Measurements from ENCODE around the gene PSMB5. TPM values are rescaled to one million over a fixed set of nuclear protein-coding genes. Genes with fewer than 3 reads are reported as not detected.
A peak's percentile ranks its signal among the peaks of the same experiment; 100 is the strongest.

PSMB5 gene
- total and polyA plus RNA-seq, 2 of the 13 experiments (the other 11 are each of a cell fraction or from before 2014, with no cell fraction given) = 705 to 871 TPM

DNA sequence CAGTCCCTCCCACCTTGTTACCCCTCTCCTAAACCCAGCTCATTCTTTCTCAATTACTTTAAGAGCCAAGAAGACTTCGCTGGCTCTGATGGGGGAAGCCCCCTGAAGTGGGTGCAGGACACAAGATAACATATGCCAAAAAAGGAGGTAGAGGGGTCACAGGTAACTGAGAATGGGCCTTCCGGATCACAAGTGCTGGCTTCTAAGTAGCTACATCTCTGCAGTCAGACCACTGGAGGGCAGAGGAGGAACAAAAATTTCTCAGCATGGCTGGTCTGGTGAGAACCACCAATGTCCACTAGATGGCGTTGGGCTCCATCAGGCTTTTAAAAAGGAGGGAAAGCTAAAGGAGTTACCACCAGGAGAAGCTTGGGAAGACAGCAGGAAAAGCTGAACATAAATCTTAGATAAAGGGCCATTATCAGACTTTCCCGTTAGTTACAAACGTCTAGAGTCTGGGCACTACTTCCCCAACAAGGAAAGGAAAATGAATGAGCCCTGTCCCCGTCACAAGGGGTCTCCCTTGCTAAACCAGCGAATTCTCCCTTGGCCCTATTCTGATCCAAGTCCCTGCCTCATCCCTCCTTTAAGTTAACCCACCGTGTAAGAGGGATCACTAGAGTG is 34.2 kb upstream of the PSMB5 start (continued):
- TF ChIP-seq, protein P1, sequence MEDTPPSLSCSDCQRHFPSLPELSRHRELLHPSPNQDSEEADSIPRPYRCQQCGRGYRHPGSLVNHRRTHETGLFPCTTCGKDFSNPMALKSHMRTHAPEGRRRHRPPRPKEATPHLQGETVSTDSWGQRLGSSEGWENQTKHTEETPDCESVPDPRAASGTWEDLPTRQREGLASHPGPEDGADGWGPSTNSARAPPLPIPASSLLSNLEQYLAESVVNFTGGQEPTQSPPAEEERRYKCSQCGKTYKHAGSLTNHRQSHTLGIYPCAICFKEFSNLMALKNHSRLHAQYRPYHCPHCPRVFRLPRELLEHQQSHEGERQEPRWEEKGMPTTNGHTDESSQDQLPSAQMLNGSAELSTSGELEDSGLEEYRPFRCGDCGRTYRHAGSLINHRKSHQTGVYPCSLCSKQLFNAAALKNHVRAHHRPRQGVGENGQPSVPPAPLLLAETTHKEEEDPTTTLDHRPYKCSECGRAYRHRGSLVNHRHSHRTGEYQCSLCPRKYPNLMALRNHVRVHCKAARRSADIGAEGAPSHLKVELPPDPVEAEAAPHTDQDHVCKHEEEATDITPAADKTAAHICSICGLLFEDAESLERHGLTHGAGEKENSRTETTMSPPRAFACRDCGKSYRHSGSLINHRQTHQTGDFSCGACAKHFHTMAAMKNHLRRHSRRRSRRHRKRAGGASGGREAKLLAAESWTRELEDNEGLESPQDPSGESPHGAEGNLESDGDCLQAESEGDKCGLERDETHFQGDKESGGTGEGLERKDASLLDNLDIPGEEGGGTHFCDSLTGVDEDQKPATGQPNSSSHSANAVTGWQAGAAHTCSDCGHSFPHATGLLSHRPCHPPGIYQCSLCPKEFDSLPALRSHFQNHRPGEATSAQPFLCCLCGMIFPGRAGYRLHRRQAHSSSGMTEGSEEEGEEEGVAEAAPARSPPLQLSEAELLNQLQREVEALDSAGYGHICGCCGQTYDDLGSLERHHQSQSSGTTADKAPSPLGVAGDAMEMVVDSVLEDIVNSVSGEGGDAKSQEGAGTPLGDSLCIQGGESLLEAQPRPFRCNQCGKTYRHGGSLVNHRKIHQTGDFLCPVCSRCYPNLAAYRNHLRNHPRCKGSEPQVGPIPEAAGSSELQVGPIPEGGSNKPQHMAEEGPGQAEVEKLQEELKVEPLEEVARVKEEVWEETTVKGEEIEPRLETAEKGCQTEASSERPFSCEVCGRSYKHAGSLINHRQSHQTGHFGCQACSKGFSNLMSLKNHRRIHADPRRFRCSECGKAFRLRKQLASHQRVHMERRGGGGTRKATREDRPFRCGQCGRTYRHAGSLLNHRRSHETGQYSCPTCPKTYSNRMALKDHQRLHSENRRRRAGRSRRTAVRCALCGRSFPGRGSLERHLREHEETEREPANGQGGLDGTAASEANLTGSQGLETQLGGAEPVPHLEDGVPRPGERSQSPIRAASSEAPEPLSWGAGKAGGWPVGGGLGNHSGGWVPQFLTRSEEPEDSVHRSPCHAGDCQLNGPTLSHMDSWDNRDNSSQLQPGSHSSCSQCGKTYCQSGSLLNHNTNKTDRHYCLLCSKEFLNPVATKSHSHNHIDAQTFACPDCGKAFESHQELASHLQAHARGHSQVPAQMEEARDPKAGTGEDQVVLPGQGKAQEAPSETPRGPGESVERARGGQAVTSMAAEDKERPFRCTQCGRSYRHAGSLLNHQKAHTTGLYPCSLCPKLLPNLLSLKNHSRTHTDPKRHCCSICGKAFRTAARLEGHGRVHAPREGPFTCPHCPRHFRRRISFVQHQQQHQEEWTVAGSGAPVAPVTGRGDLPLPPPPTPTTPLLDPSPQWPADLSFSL (CRISPR knock-in tag; IDR thresholded peaks at IDR 0.05) = no peak
- TF ChIP-seq MBNL3 (CRISPR knock-in tag; conservative IDR thresholded peaks at IDR 0.05) (no peak), ZNF317 (CRISPR knock-in tag; IDR thresholded peaks at IDR 0.05) (no peak), POGZ (CRISPR knock-in tag; IDR thresholded peaks at IDR 0.05) (peak; percentile 67; the same call in 1 of the 2 replicates), TBL1XR1 (IDR thresholded peaks at IDR 0.05; ENCODE audit: borderline replicate concordance, low read length, partially characterized antibody) (no peak), ZNF350 (CRISPR knock-in tag; IDR thresholded peaks at IDR 0.05; ENCODE audit: borderline replicate concordance, low read depth) (peak; percentile 67; the same call in 1 of the 2 replicates), ZNF563 (CRISPR knock-in tag; IDR thresholded peaks at IDR 0.05) (no peak), HOXA3 (CRISPR knock-in tag; IDR thresholded peaks at IDR 0.05) (peak; percentile 64), IKZF4 (CRISPR knock-in tag; IDR thresholded peaks at IDR 0.05; ENCODE audit: borderline replicate concordance, low read depth, not compliant biosample characterization) (no peak), LCORL (IDR thresholded peaks at IDR 0.05) (no peak), LCORL (CRISPR knock-in tag; IDR thresholded peaks at IDR 0.05) (peak; percentile 41; the same call in 1 of the 2 replicates), ZNF24 (IDR thresholded peaks at IDR 0.05) (no peak), FOSL2 (CRISPR knock-in tag; IDR thresholded peaks at IDR 0.05) (peak; percentile 72), TBX3 (IDR thresholded peaks at IDR 0.05; ENCODE audit: borderline replicate concordance) (no peak), ZNF10 (CRISPR knock-in tag; IDR thresholded peaks at IDR 0.05; ENCODE audit: borderline replicate concordance, low read depth) (no peak)
- TF ChIP-seq, protein P2, sequence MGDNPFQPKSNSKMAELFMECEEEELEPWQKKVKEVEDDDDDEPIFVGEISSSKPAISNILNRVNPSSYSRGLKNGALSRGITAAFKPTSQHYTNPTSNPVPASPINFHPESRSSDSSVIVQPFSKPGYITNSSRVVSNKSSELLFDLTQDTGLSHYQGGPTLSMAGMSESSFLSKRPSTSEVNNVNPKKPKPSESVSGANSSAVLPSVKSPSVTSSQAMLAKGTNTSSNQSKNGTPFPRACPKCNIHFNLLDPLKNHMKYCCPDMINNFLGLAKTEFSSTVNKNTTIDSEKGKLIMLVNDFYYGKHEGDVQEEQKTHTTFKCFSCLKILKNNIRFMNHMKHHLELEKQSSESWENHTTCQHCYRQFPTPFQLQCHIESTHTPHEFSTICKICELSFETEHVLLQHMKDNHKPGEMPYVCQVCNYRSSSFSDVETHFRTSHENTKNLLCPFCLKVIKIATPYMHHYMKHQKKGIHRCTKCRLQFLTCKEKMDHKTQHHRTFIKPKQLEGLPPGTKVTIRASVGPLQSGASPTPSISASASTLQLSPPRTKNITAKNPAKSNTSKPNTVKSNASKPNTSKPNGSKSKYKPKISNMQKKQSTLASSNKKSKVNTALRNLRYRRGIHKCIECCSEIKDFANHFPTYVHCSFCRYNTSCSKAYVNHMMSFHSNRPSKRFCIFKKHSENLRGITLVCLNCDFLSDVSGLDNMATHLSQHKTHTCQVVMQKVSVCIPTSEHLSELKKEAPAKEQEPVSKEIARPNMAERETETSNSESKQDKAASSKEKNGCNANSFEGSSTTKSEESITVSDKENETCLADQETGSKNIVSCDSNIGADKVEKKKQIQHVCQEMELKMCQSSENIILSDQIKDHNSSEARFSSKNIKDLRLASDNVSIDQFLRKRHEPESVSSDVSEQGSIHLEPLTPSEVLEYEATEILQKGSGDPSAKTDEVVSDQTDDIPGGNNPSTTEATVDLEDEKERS (CRISPR knock-in tag; IDR thresholded peaks at IDR 0.05) = no peak
- TF ChIP-seq, protein P3, sequence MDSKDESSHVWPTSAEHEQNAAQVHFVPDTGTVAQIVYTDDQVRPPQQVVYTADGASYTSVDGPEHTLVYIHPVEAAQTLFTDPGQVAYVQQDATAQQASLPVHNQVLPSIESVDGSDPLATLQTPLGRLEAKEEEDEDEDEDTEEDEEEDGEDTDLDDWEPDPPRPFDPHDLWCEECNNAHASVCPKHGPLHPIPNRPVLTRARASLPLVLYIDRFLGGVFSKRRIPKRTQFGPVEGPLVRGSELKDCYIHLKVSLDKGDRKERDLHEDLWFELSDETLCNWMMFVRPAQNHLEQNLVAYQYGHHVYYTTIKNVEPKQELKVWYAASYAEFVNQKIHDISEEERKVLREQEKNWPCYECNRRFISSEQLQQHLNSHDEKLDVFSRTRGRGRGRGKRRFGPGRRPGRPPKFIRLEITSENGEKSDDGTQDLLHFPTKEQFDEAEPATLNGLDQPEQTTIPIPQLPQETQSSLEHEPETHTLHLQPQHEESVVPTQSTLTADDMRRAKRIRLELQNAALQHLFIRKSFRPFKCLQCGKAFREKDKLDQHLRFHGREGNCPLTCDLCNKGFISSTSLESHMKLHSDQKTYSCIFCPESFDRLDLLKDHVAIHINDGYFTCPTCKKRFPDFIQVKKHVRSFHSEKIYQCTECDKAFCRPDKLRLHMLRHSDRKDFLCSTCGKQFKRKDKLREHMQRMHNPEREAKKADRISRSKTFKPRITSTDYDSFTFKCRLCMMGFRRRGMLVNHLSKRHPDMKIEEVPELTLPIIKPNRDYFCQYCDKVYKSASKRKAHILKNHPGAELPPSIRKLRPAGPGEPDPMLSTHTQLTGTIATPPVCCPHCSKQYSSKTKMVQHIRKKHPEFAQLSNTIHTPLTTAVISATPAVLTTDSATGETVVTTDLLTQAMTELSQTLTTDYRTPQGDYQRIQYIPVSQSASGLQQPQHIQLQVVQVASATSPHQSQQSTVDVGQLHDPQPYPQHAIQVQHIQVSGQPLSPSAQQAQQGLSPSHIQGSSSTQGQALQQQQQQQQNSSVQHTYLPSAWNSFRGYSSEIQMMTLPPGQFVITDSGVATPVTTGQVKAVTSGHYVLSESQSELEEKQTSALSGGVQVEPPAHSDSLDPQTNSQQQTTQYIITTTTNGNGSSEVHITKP (CRISPR knock-in tag; IDR thresholded peaks at IDR 0.05; ENCODE audit: low read depth) = no peak
